Measurements from ENCODE around the gene KCNQ1OT1. TPM values are rescaled to one million over a fixed set of nuclear protein-coding genes. Genes with fewer than 3 reads are reported as not detected.

Gene KCNQ1OT1
- total and polyA plus RNA-seq, 2 of the 4 experiments (the other 2 are of a cell fraction) = 0.14 to 2.0 TPM

DNA sequence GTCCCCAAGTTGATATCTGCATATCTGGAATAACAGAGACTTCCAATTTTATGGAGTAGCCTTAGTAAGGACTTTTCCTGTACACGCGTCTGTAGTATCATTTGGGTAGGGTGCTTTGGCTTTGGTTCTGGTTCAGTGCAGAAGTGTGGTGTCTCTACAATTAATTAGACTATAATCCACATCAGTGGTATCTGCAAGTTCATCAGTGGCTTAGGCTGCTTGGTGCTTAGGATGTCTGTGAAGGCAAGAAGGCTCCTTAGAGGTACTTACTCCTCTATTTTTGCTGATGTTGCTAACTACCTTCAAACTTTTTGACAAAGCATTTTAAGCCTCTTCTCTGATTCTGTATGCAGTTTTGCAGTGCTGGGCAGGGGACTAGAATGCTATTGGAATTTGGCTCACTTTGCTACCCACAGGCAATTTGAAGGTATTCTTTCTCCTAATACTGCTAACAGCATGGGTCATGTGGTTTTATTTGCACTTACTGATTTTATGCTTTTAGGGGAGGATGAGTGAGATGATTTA, 49.4 kb downstream of the KCNQ1OT1 start (continued):
- TF ChIP-seq, protein P1, sequence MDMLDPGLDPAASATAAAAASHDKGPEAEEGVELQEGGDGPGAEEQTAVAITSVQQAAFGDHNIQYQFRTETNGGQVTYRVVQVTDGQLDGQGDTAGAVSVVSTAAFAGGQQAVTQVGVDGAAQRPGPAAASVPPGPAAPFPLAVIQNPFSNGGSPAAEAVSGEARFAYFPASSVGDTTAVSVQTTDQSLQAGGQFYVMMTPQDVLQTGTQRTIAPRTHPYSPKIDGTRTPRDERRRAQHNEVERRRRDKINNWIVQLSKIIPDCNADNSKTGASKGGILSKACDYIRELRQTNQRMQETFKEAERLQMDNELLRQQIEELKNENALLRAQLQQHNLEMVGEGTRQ (IDR thresholded peaks at IDR 0.05; ENCODE audit: low read depth, low read length) = no peak
- TF ChIP-seq MAFK (IDR thresholded peaks at IDR 0.05; ENCODE audit: low read depth, low read length) (no peak), BHLHE40 (IDR thresholded peaks at IDR 0.05; ENCODE audit: low read depth, low read length) (no peak), POLR2A (IDR thresholded peaks at IDR 0.05; ENCODE audit: low read depth, low read length) (no peak), MAZ (IDR thresholded peaks at IDR 0.05; ENCODE audit: borderline replicate concordance, low read depth, low read length) (no peak)

GRCh38 chr11:2649848-2650247, 49.9 kb downstream of the KCNQ1OT1 start:
- Histone ChIP-seq H2AK5ac (ENCODE audit: low read depth, low read length) (no peak overlapping the region), H2BK20ac (ENCODE audit: low read depth, low read length) (no peak overlapping the region), H3K4me2 (ENCODE audit: low read depth, low read length) (no peak overlapping the region), H4K91ac (ENCODE audit: insufficient read depth, low read depth, low read length) (no peak overlapping the region), H4K20me1 (ENCODE audit: insufficient read depth, low read length) (no peaks in the 10 kb centered on the region), H3K27ac (ENCODE audit: insufficient read depth, low read length) (no peak overlapping the region), H3K27me3 (ENCODE audit: control insufficient read depth, insufficient read depth, low read length) (peaks cover 9% of the 10 kb centered on the region; the same call in 1 of the 2 replicates), H4K5ac (ENCODE audit: low read depth, low read length) (no peak overlapping the region), H3K9me3 (ENCODE audit: control insufficient read depth, insufficient read depth, low read length) (peaks cover 71% of the 10 kb centered on the region), H3K9me1 (ENCODE audit: insufficient read depth, low read length) (no peaks in the 10 kb centered on the region), H3K56ac (ENCODE audit: extremely low read depth, insufficient read depth, low read length) (no peak overlapping the region), H2AFZ (replicated peaks; ENCODE audit: low read length, poor library complexity) (no peak overlapping the region), H3K4me1 (ENCODE audit: control insufficient read depth, insufficient read depth, low read length) (no peaks in the 10 kb centered on the region), H4K8ac (ENCODE audit: low read depth in 2 of 2, low read length in 2 of 2) (no peak overlapping the region), H3K18ac (ENCODE audit: low read depth, low read length) (no peak overlapping the region), H3K4me3 (ENCODE audit: insufficient read depth, low read depth, low read length) (no peak overlapping the region), H3K4ac (ENCODE audit: low read depth, low read length) (no peak overlapping the region), H3K79me1 (ENCODE audit: low read depth in 1 of 2, low read length in 2 of 2) (peaks cover 0 to 3% of the 10 kb centered on the region in 2 experiments; a peak in 1 of 4 replicates), H2BK15ac (ENCODE audit: low read depth, low read length) (no peak overlapping the region), H3K36me3 (ENCODE audit: control insufficient read depth, insufficient read depth, low read length) (no peaks in the 10 kb centered on the region), H2AK9ac (replicated peaks; ENCODE audit: low read depth, low read length, poor library complexity) (no peak overlapping the region), H2BK5ac (ENCODE audit: low read depth, low read length, poor library complexity, severe bottlenecking) (no peak overlapping the region), H3K9ac (ENCODE audit: low read depth, low read length) (no peak overlapping the region), H2BK120ac (ENCODE audit: low read depth, low read length) (no peak overlapping the region), H3K23ac (ENCODE audit: low read depth, low read length) (no peak overlapping the region), H3K14ac (replicated peaks; ENCODE audit: low read depth, low read length) (no peak overlapping the region)
- CTCF ChIA-PET = interaction anchor here (0.6 kb wide), 1 partner anchor 48 kb away, joined by 3 read pairs; no protein-coding TSS in a partner anchor
- dilution Hi-C loops (cut with HindIII; ENCODE audit: low sequenced_read_pairs, unreplicated experiment) (no loop called here), intact Hi-C loops (cut with micrococcal nuclease) (loop anchor here (5.0 kb wide), 1 partner anchor 237 kb away; the partner anchor contains the start of gene CDKN1C), in situ Hi-C loops (cut with MboI; ENCODE audit: low sequenced_read_pairs) (no loop called here)
- BruUV-seq (replicated peaks) = no TSS peak
- ATAC-seq (ENCODE audit: low read depth) (no peak), DNase-seq (no peak)
- POLR2A ChIA-PET (ENCODE audit: unreplicated experiment) = no interaction called here
- WGBS, 2 experiments (ENCODE audit: extremely low coverage in 2 of 2, insufficient read length in 1 of 2) = no CpG with 5 or more reads among the region's 2 CpGs
- TF ChIP-seq RFX5 (IDR thresholded peaks at IDR 0.05; ENCODE audit: low read depth, low read length) = no peak
- TF ChIP-seq, protein P2, sequence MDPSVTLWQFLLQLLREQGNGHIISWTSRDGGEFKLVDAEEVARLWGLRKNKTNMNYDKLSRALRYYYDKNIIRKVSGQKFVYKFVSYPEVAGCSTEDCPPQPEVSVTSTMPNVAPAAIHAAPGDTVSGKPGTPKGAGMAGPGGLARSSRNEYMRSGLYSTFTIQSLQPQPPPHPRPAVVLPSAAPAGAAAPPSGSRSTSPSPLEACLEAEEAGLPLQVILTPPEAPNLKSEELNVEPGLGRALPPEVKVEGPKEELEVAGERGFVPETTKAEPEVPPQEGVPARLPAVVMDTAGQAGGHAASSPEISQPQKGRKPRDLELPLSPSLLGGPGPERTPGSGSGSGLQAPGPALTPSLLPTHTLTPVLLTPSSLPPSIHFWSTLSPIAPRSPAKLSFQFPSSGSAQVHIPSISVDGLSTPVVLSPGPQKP (IDR thresholded peaks at IDR 0.05; ENCODE audit: borderline replicate concordance, low read depth, low read length) = no peak
- TF ChIP-seq MXI1 (IDR thresholded peaks at IDR 0.05; ENCODE audit: borderline replicate concordance, low read depth, low read length) = no peak
- TF ChIP-seq CTCF (conservative IDR thresholded peaks at IDR 0.05; ENCODE audit: low read depth, low read length) = no peak
- no peak for TF ChIP-seq MAFK (IDR thresholded peaks at IDR 0.05; ENCODE audit: low read depth, low read length)
- TF ChIP-seq MAZ (IDR thresholded peaks at IDR 0.05; ENCODE audit: borderline replicate concordance, low read depth, low read length) = no peak
